SK-N-SH (cell line): ENCODE measurements around the gene KPNA5. TPM values are rescaled to one million over a fixed set of nuclear protein-coding genes. Genes with fewer than 3 reads are reported as not detected.
"Not testable (repeated sequence)": the region's sequence is repeated elsewhere in the genome, so short reads cannot be mapped to it uniquely, and the experiment has no call there.

Source experiments
- CTCF ChIA-PET: fragments of 300-600, 350-600 bp; formaldehyde crosslinking; extraction: SDS; loops from one replicate; lab custom pipeline; 2021; lab: Yijun Ruan, JAX
- POLR2A ChIA-PET: fragments of 350-600 bp; sonication (Branson Sonifier 250); formaldehyde crosslinking; extraction: SDS; loops from one replicate; lab custom pipeline; 2020; ENCODE audit warnings: antibody characterized with exemption, inconsistent platforms; lab: Yijun Ruan, JAX
- DNase-seq: peaks from one replicate; pipeline ENCODE4 v3.0.0; 2012
- H2AFZ ChIP-seq: fragments of 200-600 bp; sonication (generic); 2 replicates; pipeline ENCODE4 v1.8.1; 2016; ENCODE audit warnings: antibody characterized with exemption, mild to moderate bottlenecking, low read depth
- H3F3A ChIP-seq: fragments of 200-600 bp; sonication (generic); replicated peaks from 2 replicates; pipeline ENCODE3; 2016; ENCODE audit warnings: antibody characterized with exemption, mild to moderate bottlenecking; ENCODE audit not compliant: insufficient read depth
- H3K27ac ChIP-seq, 2 experiments: fragments of 200-500 bp in 1 of 2; fragments of 200-600 bp in 1 of 2; sonication (Bioruptor generic) in 1 of 2; sonication (generic), shearing (Covaris generic) in 1 of 2; 2 replicates each; pipeline versions ENCODE4 v1.5.1 to v1.6.1; 2014 to 2016; ENCODE audit warnings: low read depth in 2 of 2, inconsistent platforms in 1 of 2, low read length in 1 of 2, mild to moderate bottlenecking in 1 of 2, mixed read lengths in 1 of 2
- H3K27me3 ChIP-seq: fragments of 200-600 bp; sonication (generic), shearing (Covaris generic); 2 replicates; pipeline ENCODE4 v1.6.1; 2016; ENCODE audit warnings: mixed run types; ENCODE audit not compliant: insufficient read depth
- H3K36me3 ChIP-seq, 2 experiments: fragments of 200-500 bp in 1 of 2; fragments of 200-600 bp in 1 of 2; sonication (Bioruptor generic) in 1 of 2; sonication (generic) in 1 of 2; replicated peaks in 1 of 2; 2 replicates each; pipeline versions ENCODE3 to v1.5.1; 2014 to 2016; ENCODE audit warnings: low read length in 1 of 2, mild to moderate bottlenecking in 1 of 2; ENCODE audit not compliant: insufficient read depth in 2 of 2, control insufficient read depth in 1 of 2
- H3K4me1 ChIP-seq, 2 experiments: fragments of 200-500 bp in 1 of 2; fragments of 200-600 bp in 1 of 2; sonication (Bioruptor generic) in 1 of 2; sonication (generic), shearing (Covaris generic) in 1 of 2; 2 replicates each; pipeline versions ENCODE4 v1.5.1 to v1.6.1; 2014 to 2016; ENCODE audit warnings: low read depth in 1 of 2, low read length in 1 of 2, mixed run types in 1 of 2; ENCODE audit not compliant: insufficient read depth in 2 of 2, control insufficient read depth in 1 of 2
- H3K4me2 ChIP-seq: fragments of 200-600 bp; sonication (generic), shearing (Covaris generic); 2 replicates; pipeline ENCODE4 v1.6.1; 2017; ENCODE audit warnings: mixed run types
- H3K4me3 ChIP-seq, 2 experiments: fragments of 200-500 bp in 1 of 2; fragments of 200-600 bp in 1 of 2; sonication (Bioruptor generic) in 1 of 2; sonication (generic), shearing (Covaris generic) in 1 of 2; 2 replicates each; pipeline versions ENCODE4 v1.5.1 to v1.8.1; 2014 to 2016; ENCODE audit warnings: low read depth in 2 of 2, inconsistent platforms in 1 of 2, low read length in 1 of 2, mild to moderate bottlenecking in 1 of 2, mixed read lengths in 1 of 2, moderate library complexity in 1 of 2
- H3K79me2 ChIP-seq: fragments of 200-600 bp; sonication (generic); 2 replicates; pipeline ENCODE4 v1.8.1; 2017; ENCODE audit warnings: mild to moderate bottlenecking; ENCODE audit not compliant: insufficient read depth
- H3K9ac ChIP-seq: fragments of 200-600 bp; sonication (generic); 2 replicates; pipeline ENCODE4 v1.6.1; 2017; ENCODE audit warnings: mixed run types
- H3K9me2 ChIP-seq: fragments of 200-600 bp; sonication (generic); 2 replicates; pipeline ENCODE4 v1.6.1; 2017; ENCODE audit warnings: mixed run types
- H3K9me3 ChIP-seq: fragments of 200-600 bp; sonication (generic); 2 replicates; pipeline ENCODE4 v1.6.1; 2017; ENCODE audit warnings: mixed run types, mild to moderate bottlenecking, moderate library complexity
- H4K20me1 ChIP-seq: fragments of 200-600 bp; sonication (generic); 2 replicates; pipeline ENCODE4 v1.6.1; 2017; ENCODE audit warnings: mild to moderate bottlenecking, mixed run types; ENCODE audit not compliant: insufficient read depth
- EZH2phosphoT487 ChIP-seq: fragments of 200-600 bp; sonication (generic); IDR thresholded peaks from 2 replicates; pipeline ENCODE4 v1.6.1; 2017; ENCODE audit warnings: low read depth, mixed run types, mild to moderate bottlenecking, antibody characterized with exemption, moderate library complexity, borderline replicate concordance
- FOXJ3 ChIP-seq: sonication (generic); formaldehyde crosslinking; IDR thresholded peaks from 2 replicates; pipeline ENCODE4 v1.5.1; 2020; ENCODE audit warnings: mild to moderate bottlenecking, missing genetic modification reagents
- FOXM1 ChIP-seq: IDR thresholded peaks from 2 replicates; pipeline ENCODE4 v1.4.0; 2012; ENCODE audit warnings: low read depth, mild to moderate bottlenecking
- GATA2 ChIP-seq: sonication (generic); formaldehyde crosslinking; IDR thresholded peaks from 2 replicates; pipeline ENCODE4 v1.5.0; 2020; ENCODE audit warnings: mild to moderate bottlenecking, missing genetic modification reagents
- MEF2A ChIP-seq: IDR thresholded peaks from 2 replicates; pipeline ENCODE4 v1.4.0; 2012; ENCODE audit warnings: low read depth, borderline replicate concordance
- NFIC ChIP-seq: IDR thresholded peaks from 2 replicates; pipeline ENCODE4 v1.4.0; 2012; ENCODE audit warnings: borderline replicate concordance
- PBX3 ChIP-seq: IDR thresholded peaks from 2 replicates; pipeline ENCODE4; 2012
- RAD21 ChIP-seq: IDR thresholded peaks from 2 replicates; pipeline ENCODE4 v1.6.1; 2012; ENCODE audit warnings: mild to moderate bottlenecking, low read length
- RCOR1 ChIP-seq: fragments of 150-350 bp; IDR thresholded peaks from 2 replicates; pipeline ENCODE4 v1.6.1; 2017; ENCODE audit warnings: antibody characterized with exemption, low read length
- RFX5 ChIP-seq: IDR thresholded peaks from 2 replicates; pipeline ENCODE4 v1.6.1; 2012; ENCODE audit warnings: mild to moderate bottlenecking, improper control_type of control experiment, low read length
- RXRA ChIP-seq: IDR thresholded peaks from 2 replicates; pipeline ENCODE4 v1.4.0; 2012; ENCODE audit warnings: low read depth, mild to moderate bottlenecking, borderline replicate concordance
- SMC3 ChIP-seq: IDR thresholded peaks from 2 replicates; pipeline ENCODE4 v1.6.1; 2012; ENCODE audit warnings: low read depth, low read length, improper control_type of control experiment
- TEAD4 ChIP-seq: IDR thresholded peaks from 2 replicates; pipeline ENCODE4 v1.4.0; 2012; ENCODE audit warnings: mild to moderate bottlenecking, borderline replicate concordance; ENCODE audit not compliant: insufficient read depth
- YY1 ChIP-seq: IDR thresholded peaks from 2 replicates; pipeline ENCODE4 v1.4.0; 2012; ENCODE audit warnings: low read depth, mild to moderate bottlenecking
- ZBTB33 ChIP-seq: IDR thresholded peaks from 2 replicates; pipeline ENCODE4 v1.4.0; 2012; ENCODE audit warnings: low read depth, borderline replicate concordance
- WGBS: methylation state at CpG from one replicate; pipeline ENCODE4 v1.1.6; 2017; ENCODE audit warnings: low lambda C conversion rate; 5-methylcytosine and 5-hydroxymethylcytosine counted together
- polyA plus RNA-seq, 3 experiments: library from polyadenylated mRNA; depleted of rRNA; stranded (reverse); fragments of >200 nt; gene quantifications; 2 replicates each; pipeline ENCODE4 v1.2.3, GENCODE V29; 2012
- TF ChIP-seq, protein P1 (sequence below): fragments of 200-600 bp; sonication (generic); IDR thresholded peaks from 2 replicates; pipeline ENCODE4 v1.6.1; 2017; ENCODE audit warnings: antibody characterized with exemption, mild to moderate bottlenecking, moderate library complexity

The KPNA5 gene
- polyA plus RNA-seq, 1 of the 3 experiments (the other 2 are of a cell fraction): 1.9 TPM

DNA sequence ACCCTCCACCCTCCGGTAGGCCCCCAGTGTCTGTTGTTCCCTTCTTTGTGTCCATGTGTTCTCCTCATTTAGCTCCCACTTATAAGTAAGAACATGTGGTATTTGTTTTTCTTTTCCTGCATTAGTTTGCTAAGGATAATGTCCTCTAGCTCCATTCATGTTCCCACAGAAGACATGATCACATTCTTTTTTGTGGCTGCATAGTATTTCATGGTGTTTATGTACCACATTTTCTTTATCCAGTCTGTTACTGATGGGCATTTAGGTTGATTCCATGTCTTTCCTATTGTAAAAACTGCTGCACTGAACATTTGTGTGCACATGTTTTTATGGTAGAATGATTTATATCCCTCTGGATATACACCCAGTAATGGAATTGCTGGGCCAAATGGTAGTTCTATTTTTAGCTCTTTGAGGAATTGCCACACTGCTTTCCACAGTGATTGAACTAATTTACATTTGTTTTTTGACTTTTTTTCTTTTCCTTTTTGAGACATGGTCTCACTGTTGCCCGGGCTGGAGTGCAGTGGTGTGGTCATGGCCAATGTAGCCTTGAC is 4.5 kb downstream of the KPNA5 start:
- H3K27ac ChIP-seq: no peak overlapping the region
- peaks cover 3 to 11% of the 10 kb centered on the region in 2 experiments for H3K36me3 ChIP-seq
- WGBS: 94% methylated on average over 2 of the region's 2 CpGs
- no peaks in the 10 kb centered on the region for H3K9me3 ChIP-seq
- no peak for TF ChIP-seq RCOR1
- TF ChIP-seq FOXM1: no peak
- TF ChIP-seq RAD21: no peak
- no peak for TF ChIP-seq PBX3
- TF ChIP-seq EZH2phosphoT487: no peak
- TF ChIP-seq RXRA: no peak
- no peak for TF ChIP-seq MEF2A
- TF ChIP-seq YY1: no peak
- no peak for TF ChIP-seq GATA2
- no peak for TF ChIP-seq FOXJ3 (CRISPR knock-in tag)
- TF ChIP-seq NFIC: no peak
- no peak for TF ChIP-seq SMC3
- TF ChIP-seq ZBTB33: no peak
- TF ChIP-seq, protein P1, sequence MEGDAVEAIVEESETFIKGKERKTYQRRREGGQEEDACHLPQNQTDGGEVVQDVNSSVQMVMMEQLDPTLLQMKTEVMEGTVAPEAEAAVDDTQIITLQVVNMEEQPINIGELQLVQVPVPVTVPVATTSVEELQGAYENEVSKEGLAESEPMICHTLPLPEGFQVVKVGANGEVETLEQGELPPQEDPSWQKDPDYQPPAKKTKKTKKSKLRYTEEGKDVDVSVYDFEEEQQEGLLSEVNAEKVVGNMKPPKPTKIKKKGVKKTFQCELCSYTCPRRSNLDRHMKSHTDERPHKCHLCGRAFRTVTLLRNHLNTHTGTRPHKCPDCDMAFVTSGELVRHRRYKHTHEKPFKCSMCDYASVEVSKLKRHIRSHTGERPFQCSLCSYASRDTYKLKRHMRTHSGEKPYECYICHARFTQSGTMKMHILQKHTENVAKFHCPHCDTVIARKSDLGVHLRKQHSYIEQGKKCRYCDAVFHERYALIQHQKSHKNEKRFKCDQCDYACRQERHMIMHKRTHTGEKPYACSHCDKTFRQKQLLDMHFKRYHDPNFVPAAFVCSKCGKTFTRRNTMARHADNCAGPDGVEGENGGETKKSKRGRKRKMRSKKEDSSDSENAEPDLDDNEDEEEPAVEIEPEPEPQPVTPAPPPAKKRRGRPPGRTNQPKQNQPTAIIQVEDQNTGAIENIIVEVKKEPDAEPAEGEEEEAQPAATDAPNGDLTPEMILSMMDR: no peak
- no peak for TF ChIP-seq TEAD4
- no peak for TF ChIP-seq RFX5
- no peak for DNase-seq
- H3F3A ChIP-seq: peaks cover 15% of the 10 kb centered on the region
- H3K4me2 ChIP-seq: no peak overlapping the region
- no peaks in the 10 kb centered on the region for H3K9me2 ChIP-seq
- CTCF ChIA-PET: interaction anchor here (0.7 kb wide), 1 partner anchor 86 kb away, joined by 3 read pairs; no protein-coding TSS in a partner anchor
- no peak overlapping the region for H2AFZ ChIP-seq
- POLR2A ChIA-PET: no interaction called here
- H3K27me3 ChIP-seq: no peaks in the 10 kb centered on the region
- H3K4me1 ChIP-seq: no peaks in the 10 kb centered on the region; a peak in 1 of 4 replicates
- H3K79me2 ChIP-seq: peaks cover 68% of the 10 kb centered on the region
- no peak overlapping the region for H3K9ac ChIP-seq
- peaks cover 16% of the 10 kb centered on the region; the same call in 1 of the 2 replicates for H4K20me1 ChIP-seq
- H3K4me3 ChIP-seq: no peak overlapping the region

- 86% methylated on average over 2 of the region's 2 CpGs for WGBS
- not testable (repeated sequence) for H3K27ac ChIP-seq
Observed at GRCh38 chr6:116686475-116687101, 5.6 kb downstream of the KPNA5 start.

More at GRCh38 chr6:116686475-116687101, 5.6 kb downstream of the KPNA5 start:
- H3K36me3 ChIP-seq: peaks cover 3 to 12% of the 10 kb centered on the region in 2 experiments
- H3K27me3 ChIP-seq, H3K9me3 ChIP-seq, H2AFZ ChIP-seq, CTCF ChIA-PET, H3K9me2 ChIP-seq, H3K4me3 ChIP-seq, POLR2A ChIA-PET, H3K4me1 ChIP-seq, DNase-seq, H3K4me2 ChIP-seq, H3K9ac ChIP-seq: not testable (repeated sequence)
- peaks cover 16% of the 10 kb centered on the region; the same call in 1 of the 2 replicates for H4K20me1 ChIP-seq
- peaks cover 14% of the 10 kb centered on the region for H3F3A ChIP-seq
- H3K79me2 ChIP-seq: peaks cover 71% of the 10 kb centered on the region
